ENCODE data around the gene RAB9B. TPM values are rescaled to one million over a fixed set of nuclear protein-coding genes. Genes with fewer than 3 reads are reported as not detected.

RAB9B gene
- total and polyA plus RNA-seq, 9 donors = 3.7 to 23.8 (median 12.6) TPM

DNA sequence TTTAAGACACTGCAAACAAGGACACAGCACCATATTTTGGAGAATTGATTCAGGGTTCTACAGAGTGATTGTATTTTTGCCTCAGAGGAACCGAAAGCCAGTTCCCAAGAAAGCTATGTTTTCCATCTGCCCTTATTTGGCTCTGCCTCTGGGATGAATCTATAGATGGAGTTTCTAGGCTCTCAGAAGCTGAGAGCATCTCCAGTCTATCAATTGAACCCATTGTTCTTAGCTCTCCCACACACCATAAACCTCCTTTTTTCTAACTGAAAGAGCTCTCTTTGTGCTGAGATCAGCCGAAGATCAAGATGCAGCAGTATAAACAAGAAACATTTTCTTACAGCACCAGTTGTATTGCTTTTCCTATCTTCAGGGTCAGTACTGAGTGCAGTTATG lies 38.5 kb downstream of the RAB9B start:
- Histone ChIP-seq H3K4me3 (no peak overlapping the region), H3K4me1 (ENCODE audit: insufficient read depth) (no peaks in the 10 kb centered on the region), H3K27ac (no peak overlapping the region), H3K27me3 (no peaks in the 10 kb centered on the region), H3K9me3 (no peaks in the 10 kb centered on the region), H3K36me3 (no peaks in the 10 kb centered on the region)
- TF ChIP-seq EP300 (IDR thresholded peaks at IDR 0.05) (no peak), CTCF (IDR thresholded peaks at IDR 0.05) (no peak), POLR2A (IDR thresholded peaks at IDR 0.05) (no peak)
- WGBS, 3 donors = 40 to 60% (median 53%) methylated on average over 2 of the region's 2 CpGs
- no peak for DNase-seq
- intact Hi-C loops (cut with DNase I) = loop anchor here in 1 of 4 donors (10.0 kb wide), 1 partner anchor 269 kb away; no protein-coding TSS in a partner anchor

DNA sequence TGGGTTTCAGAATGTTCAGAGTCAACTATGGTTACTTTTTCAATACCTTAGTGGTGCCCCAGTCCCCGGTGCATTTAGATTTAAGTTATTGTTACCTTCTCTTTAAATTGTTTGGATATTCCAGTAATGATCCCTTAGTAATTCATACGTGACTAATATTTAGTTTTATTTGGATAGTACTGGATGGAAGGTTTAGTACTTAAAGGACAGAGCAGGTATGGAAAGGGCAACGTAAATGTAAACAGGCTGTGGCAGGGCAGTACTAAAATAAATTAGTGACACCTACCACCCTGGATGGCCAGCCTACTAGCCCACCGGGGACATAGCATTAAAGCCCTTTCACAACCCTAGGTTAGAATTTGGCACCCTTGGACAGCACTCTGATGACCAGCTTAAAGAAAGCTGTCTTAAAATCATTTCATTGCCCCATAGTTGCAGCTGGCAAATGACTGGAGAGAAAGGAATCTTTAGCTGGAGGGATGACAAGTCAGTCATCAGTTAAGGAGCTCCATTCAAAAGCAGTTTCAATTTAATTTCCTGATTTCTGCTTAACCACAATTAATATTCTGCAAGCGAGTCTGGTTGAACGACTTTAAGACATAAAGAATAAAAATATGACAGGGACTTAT lies 39.0 kb downstream of the RAB9B start:
- intact Hi-C loops (cut with DNase I) = loop anchor here in 1 of 4 donors (10.0 kb wide), 1 partner anchor 268 kb away; no protein-coding TSS in a partner anchor
- Histone ChIP-seq H3K9me3 (no peaks in the 10 kb centered on the region), H3K4me3 (no peak overlapping the region), H3K36me3 (no peaks in the 10 kb centered on the region), H3K27me3 (no peaks in the 10 kb centered on the region), H3K27ac (no peak overlapping the region), H3K4me1 (ENCODE audit: insufficient read depth) (no peaks in the 10 kb centered on the region)
- TF ChIP-seq POLR2A (IDR thresholded peaks at IDR 0.05) = no peak
- no peak for TF ChIP-seq CTCF (IDR thresholded peaks at IDR 0.05)
- no peak for TF ChIP-seq EP300 (IDR thresholded peaks at IDR 0.05)
- DNase-seq = no peak
- 68 to 73% (median 71%) methylated on average over 6 of the region's 6 CpGs for WGBS, 3 donors

DNA sequence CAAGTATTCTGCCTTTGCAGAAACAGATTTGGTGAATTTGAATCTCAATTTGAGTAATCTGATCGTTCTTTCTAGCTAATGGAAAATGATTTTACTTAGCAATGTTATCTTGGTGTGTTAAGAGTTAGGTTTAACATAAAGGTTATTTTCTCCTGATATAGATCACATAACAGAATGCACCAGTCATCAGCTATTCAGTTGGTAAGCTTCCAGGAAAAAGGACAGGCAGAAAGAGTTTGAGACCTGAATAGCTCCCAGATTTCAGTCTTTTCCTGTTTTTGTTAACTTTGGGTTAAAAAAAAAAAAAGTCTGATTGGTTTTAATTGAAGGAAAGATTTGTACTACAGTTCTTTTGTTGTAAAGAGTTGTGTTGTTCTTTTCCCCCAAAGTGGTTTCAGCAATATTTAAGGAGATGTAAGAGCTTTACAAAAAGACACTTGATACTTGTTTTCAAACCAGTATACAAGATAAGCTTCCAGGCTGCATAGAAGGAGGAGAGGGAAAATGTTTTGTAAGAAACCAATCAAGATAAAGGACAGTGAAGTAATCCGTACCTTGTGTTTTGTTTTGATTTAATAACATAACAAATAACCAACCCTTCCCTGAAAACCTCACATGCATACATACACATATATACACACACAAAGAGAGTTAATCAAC lies 40.1 kb downstream of the RAB9B start:
- H3K9me3 ChIP-seq = no peaks in the 10 kb centered on the region
- no peak overlapping the region for H3K27ac ChIP-seq
- no peaks in the 10 kb centered on the region for H3K4me1 ChIP-seq (ENCODE audit: insufficient read depth)
- intact Hi-C loops (cut with DNase I) = loop anchor here in 1 of 4 donors (10.0 kb wide), 1 partner anchor 267 kb away; no protein-coding TSS in a partner anchor
- no peaks in the 10 kb centered on the region for H3K36me3 ChIP-seq
- H3K4me3 ChIP-seq = no peak overlapping the region
- DNase-seq = no peak
- TF ChIP-seq CTCF (IDR thresholded peaks at IDR 0.05) (no peak), POLR2A (IDR thresholded peaks at IDR 0.05) (no peak), EP300 (IDR thresholded peaks at IDR 0.05) (no peak)
- H3K27me3 ChIP-seq = no peaks in the 10 kb centered on the region
- WGBS, 3 donors = 58 to 71% (median 62%) methylated on average over 2 of the region's 2 CpGs

- H3K27ac ChIP-seq = no peak overlapping the region
- no peaks in the 10 kb centered on the region for H3K36me3 ChIP-seq
- WGBS, 3 donors = 72 to 74% (median 74%) methylated on average over 4 of the region's 4 CpGs
- H3K9me3 ChIP-seq = no peaks in the 10 kb centered on the region
- no peak overlapping the region for H3K4me3 ChIP-seq
- DNase-seq = no peak
- H3K27me3 ChIP-seq = no peaks in the 10 kb centered on the region
- intact Hi-C loops (cut with DNase I) = loop anchor here in 1 of 4 donors (10.0 kb wide), 1 partner anchor 266 kb away; no protein-coding TSS in a partner anchor
- TF ChIP-seq EP300 (IDR thresholded peaks at IDR 0.05) (no peak), CTCF (IDR thresholded peaks at IDR 0.05) (no peak), POLR2A (IDR thresholded peaks at IDR 0.05) (no peak)
- no peaks in the 10 kb centered on the region for H3K4me1 ChIP-seq (ENCODE audit: insufficient read depth)
Observed at GRCh38 chrX:103791228-103791627, 40.8 kb downstream of the RAB9B start.
